Activated T-cell treated with anti-CD3 and anti-CD28 coated beads, Interleukin-2, amount 50 U/mL, for 4 hours (primary cell): ENCODE data around the gene SIGLEC6. TPM values are rescaled to one million over a fixed set of nuclear protein-coding genes. Genes with fewer than 3 reads are reported as not detected.

Experiments used
- ATAC-seq, 2 donors: fragments of 200-7000 bp; cut with Tn5 transposase; one replicate each; pipeline ENCODE4 v1.10.0; 2021
- DNase-seq: peaks from one replicate; pipeline ENCODE4 v3.0.0-alpha.2; 2020
- H3K27me3 Mint-ChIP-seq: one replicate; pipeline ENCODE4 v1.8.0; 2021; ENCODE audit warnings: low read depth, mixed read lengths
- H3K36me3 Mint-ChIP-seq: one replicate; pipeline ENCODE4 v1.8.0; 2022; ENCODE audit warnings: mixed read lengths; ENCODE audit not compliant: insufficient read depth
- H3K4me1 Mint-ChIP-seq: one replicate; pipeline ENCODE4 v1.8.0; 2021; ENCODE audit warnings: low read depth, mixed read lengths
- H3K4me3 Mint-ChIP-seq: one replicate; pipeline ENCODE4 v1.8.0; 2021; ENCODE audit warnings: mild to moderate bottlenecking, moderate library complexity, mixed read lengths
- H3K9me3 Mint-ChIP-seq: one replicate; pipeline ENCODE4 v1.8.0; 2021; ENCODE audit warnings: mixed read lengths
- total RNA-seq, 3 donors: library from RNA; stranded (reverse); gene quantifications; one replicate each; pipeline ENCODE4 v1.2.1, GENCODE V29; 2021

The SIGLEC6 gene
- total RNA-seq, result under 1 TPM in 1 of 3 donors, not detected in 2; 0.32 TPM

DNA sequence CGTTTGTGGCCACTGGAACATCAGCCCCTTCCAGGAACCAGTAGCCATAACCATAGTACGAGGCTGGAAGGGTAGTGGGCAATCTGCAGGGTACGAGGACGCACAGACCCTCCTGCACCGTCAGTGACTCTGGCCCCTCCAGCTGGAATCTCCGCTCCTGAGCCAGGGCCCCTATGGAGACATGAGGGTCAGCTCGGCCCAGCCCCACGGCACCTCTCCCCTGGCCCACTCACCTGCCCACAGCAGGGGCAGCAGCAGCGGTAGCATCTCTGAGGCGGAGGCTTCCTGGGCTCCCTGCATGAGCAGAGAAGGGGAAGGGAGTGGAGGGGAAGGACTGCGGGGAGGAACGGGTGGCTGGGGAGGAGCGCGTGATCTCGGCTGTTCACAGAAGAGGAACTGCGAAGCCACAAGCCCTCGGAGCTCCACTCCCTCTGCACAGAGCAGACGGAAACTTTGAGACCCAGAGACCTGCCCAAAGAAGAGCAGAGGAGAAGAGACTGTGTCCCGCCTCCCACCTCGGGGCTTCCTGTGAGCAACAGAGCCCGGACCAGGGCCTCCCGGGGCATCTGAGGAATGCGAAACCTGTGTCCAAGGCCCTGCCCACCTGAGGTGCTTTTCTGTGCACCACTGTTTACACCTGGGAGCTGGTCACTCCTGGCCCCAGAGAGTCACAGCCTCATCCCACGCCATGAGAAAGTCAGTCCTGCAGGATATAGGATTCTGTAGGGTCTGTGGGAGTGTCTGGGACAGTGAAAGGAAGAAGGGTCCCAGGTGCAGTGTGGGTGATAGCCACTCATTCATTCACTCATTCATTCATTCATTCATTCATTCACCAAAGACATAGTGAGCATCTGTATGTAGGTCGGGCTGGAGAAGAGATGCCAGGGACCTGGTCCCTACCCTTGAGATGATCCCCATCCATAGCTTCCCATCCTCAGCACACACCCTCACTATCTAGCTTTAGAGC, at the start of gene SIGLEC6:
TSS of gene SIGLEC6 (minus strand) at position 322 of the 967 bp plus-strand sequence. CDS start at position 300, 22 bp downstream.
- H3K4me1 Mint-ChIP-seq, result no peaks in the 10 kb centered on the region
- H3K4me3 Mint-ChIP-seq, result no peak within 1 kb of the TSS
- H3K36me3 Mint-ChIP-seq, result no peaks in the 10 kb centered on the region
- no peak for DNase-seq
- ATAC-seq, result peak; percentile 62 to 67
- H3K9me3 Mint-ChIP-seq, result peaks cover 12% of the 10 kb centered on the region
- H3K27me3 Mint-ChIP-seq, result peaks cover 39% of the 10 kb centered on the region

DNA sequence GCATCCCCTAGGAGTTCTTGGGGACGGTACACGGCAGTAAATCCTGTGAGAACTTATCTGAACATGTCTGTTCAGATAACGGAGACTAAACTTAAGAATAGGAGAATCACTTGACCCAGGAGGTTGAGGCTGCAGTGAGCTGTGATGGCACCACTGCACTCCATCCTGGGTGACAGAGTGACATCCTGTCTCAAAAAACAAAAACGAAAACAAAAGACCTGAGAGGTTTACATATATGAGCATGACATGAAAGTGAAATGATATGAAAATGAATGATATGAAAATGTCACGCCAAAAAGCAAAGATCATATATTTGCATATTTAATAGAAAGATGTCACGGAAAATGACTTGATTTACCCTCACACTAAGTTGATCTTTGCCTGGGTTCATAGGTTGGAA, 45.4 kb upstream of the SIGLEC6 start:
- H3K4me1 Mint-ChIP-seq, result peaks cover 14% of the 10 kb centered on the region
- DNase-seq (no peak), ATAC-seq (peak in 1 of 2 donors; percentile 43)
- H3K27me3 Mint-ChIP-seq, result no peaks in the 10 kb centered on the region
- H3K4me3 Mint-ChIP-seq, result no peak overlapping the region
- H3K36me3 Mint-ChIP-seq, result peaks cover 49% of the 10 kb centered on the region
- H3K9me3 Mint-ChIP-seq, result peaks cover 3% of the 10 kb centered on the region

DNA sequence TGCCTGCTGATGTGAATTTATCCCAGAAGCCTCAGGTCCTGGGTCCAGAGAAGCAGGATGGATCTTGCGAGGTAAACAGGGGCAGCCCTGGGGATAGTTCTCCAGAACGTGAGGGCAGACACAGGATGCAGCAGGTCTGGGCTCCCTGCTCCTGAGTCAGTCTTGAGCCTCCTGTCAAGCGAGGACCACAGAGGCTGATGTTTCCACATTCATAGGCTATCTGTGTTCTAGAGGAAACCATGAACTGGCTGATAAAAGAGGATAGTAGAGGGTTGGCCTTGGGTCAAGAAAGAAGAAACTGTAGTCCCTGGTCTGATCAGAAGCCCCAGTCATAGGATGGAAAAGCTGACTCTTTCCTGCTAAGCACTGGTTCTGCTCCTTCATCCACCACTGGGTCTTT, 41.9 kb upstream of the SIGLEC6 start:
- no peak for ATAC-seq
- H3K36me3 Mint-ChIP-seq, result peaks cover 32% of the 10 kb centered on the region
- peaks cover 1% of the 10 kb centered on the region for H3K27me3 Mint-ChIP-seq

DNA sequence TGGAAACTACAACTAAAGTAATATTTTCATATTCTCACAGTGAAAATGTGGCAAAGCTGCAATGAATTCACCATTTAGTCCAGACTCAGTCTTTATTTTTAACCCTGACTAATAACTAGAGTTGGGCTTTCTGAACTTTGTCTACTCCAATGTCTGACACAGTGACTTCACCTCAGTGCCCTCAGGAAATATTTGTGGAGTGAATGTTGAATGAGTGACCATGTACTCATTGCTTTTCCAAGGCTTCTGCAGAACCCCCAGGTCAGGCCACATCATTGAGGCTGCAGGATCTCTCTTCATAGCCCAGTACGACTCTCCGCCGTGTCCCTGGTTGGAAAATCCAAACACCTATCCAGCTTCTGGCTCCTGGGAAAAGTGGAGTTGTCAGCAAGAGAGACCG, 41.4 kb upstream of the SIGLEC6 start:
- peaks cover 5% of the 10 kb centered on the region for H3K27me3 Mint-ChIP-seq
- no peak for ATAC-seq
- H3K36me3 Mint-ChIP-seq, result peaks cover 32% of the 10 kb centered on the region
- H3K4me1 Mint-ChIP-seq, result peaks cover 26% of the 10 kb centered on the region
- H3K4me3 Mint-ChIP-seq, result no peak overlapping the region
- H3K9me3 Mint-ChIP-seq, result peaks cover 3% of the 10 kb centered on the region
- no peak for DNase-seq

More for the DNA sequence above, 41.9 kb upstream of the SIGLEC6 start:
- peaks cover 26% of the 10 kb centered on the region for H3K4me1 Mint-ChIP-seq
- H3K9me3 Mint-ChIP-seq, result peaks cover 2% of the 10 kb centered on the region
- H3K4me3 Mint-ChIP-seq, result no peak overlapping the region
- no peak for DNase-seq

DNA sequence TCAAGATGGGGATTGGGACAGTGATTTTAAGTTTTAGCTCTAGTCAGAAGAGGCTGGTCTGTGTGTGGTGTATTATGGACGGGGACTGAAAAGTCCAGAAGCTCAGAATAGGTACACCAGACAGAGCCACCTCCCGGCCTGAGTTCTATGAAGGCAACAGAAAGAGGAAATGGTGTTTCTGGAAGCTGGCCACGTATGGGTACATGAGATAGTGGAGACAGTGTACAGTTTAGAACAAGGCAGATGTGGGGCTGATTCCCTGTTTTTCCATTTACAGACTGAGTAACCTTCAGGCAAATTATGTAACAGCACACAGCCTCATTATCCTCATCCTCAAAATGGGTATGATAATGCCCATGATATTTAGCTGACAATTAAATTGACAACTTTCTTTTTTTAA, 40.9 kb upstream of the SIGLEC6 start:
- peaks cover 3% of the 10 kb centered on the region for H3K9me3 Mint-ChIP-seq
- peaks cover 26% of the 10 kb centered on the region for H3K4me1 Mint-ChIP-seq
- peaks cover 7% of the 10 kb centered on the region for H3K27me3 Mint-ChIP-seq
- H3K4me3 Mint-ChIP-seq, result peak overlapping the region; percentile 98
- ATAC-seq (no peak), DNase-seq (no peak)
- peaks cover 32% of the 10 kb centered on the region for H3K36me3 Mint-ChIP-seq

DNA sequence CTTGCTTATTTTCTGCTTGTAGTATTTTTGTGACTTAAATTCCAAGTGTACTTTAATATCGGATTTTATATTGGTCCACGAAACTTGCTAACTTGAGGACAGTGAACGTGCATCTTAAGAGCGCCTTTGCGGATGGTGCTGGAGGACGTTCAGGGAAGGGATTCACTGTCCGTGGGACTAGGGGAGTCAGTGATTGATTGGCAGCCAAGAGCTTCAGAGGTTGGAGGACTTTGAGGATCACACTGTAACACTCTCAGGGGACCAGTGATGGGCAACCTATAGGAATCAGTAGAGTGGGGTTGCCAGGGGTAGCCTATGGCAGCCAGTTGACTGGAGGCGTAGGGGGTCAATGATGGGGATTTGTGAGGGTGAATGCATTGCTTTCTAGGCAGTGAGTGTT, 40.1 kb upstream of the SIGLEC6 start:
- H3K9me3 Mint-ChIP-seq, result peaks cover 3% of the 10 kb centered on the region
- H3K4me3 Mint-ChIP-seq, result peak overlapping the region; percentile 98
- ATAC-seq (peak in 1 of 2 donors; percentile 27), DNase-seq (no peak)
- peaks cover 24% of the 10 kb centered on the region for H3K36me3 Mint-ChIP-seq
- H3K27me3 Mint-ChIP-seq, result peaks cover 9% of the 10 kb centered on the region
- peaks cover 21% of the 10 kb centered on the region for H3K4me1 Mint-ChIP-seq

DNA sequence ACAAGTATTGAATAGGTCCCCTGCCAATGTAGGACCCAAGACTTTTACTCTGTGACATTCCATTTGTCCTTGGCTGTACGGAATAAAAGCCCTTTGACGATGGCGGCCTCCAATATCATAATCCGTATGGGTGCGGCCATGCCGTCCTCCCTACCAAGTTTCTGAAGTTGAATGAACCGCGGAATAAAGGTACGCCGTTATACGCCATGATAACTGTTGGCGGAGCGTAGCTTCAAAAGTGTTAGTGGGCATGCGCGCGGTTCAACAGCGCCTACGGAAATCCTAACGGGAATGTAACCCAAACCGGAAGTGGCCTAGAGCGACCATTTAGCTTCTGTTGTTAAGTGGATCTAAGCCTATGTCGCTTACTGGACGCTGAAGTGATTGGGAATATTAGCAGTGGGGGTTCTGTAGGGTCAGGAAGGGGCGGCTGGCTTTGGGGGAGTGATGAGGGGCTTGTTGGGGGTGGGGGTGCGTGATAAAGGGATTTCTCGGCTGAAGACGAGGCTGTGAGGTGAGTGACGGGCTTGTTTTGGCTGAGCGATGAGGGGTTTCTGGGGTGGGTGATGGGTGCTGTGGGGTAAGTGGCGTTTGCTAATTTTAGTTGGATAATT, 39.6 kb upstream of the SIGLEC6 start, which contains the start of gene ZNF175:
TSS of gene ZNF175 (plus strand) at position 322 of the 614 bp plus-strand sequence. CDS start 2,047 bp downstream, outside the sequence.
- peaks cover 3% of the 10 kb centered on the region for H3K9me3 Mint-ChIP-seq
- H3K27me3 Mint-ChIP-seq, result peaks cover 13% of the 10 kb centered on the region
- peak; percentile 98 for ATAC-seq
- H3K36me3 Mint-ChIP-seq, result peaks cover 23% of the 10 kb centered on the region
- H3K4me1 Mint-ChIP-seq, result peaks cover 19% of the 10 kb centered on the region
- peak within 1 kb of the TSS; percentile 98 for H3K4me3 Mint-ChIP-seq
- DNase-seq, result peak; percentile 84

DNA sequence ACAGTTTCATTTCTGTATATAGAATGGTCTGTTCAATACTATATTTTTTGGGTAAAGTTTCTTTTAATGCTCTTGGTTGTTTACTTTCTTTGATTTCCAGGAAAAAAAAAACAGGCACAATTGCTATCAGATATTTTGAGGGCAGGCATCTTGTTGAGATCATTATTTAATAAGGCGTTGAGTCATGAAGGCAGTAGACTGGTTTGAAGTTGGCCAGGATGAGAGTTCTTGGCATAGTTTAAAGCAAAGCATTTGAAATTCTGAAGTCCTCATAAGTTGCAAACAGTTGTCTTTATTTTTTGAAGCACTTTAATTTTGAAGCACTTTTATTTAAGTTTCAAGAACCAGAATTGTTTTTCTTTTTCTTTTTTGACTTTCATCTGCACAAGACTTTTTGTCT, 37.0 kb upstream of the SIGLEC6 start:
- no peak overlapping the region for H3K4me3 Mint-ChIP-seq

DNA sequence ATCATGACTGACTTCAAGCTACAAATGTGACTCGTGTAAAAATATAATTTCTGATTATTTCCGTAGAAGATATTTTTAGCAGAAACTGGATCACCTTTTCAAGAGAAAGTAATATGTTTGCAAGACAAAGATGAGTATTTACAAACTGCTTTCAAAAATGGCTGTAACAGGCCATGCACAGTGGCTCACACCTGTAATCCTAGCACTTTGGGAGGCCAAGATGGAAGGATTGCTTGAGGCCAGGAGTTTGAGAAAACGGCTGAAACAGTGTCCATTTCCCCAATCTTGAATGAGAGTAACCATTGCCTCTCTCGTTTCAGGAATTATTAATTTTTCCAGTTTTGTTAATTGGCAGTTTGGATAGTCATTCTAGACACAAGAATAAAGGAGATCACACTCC, 36.1 kb upstream of the SIGLEC6 start:
- ATAC-seq (no peak), DNase-seq (no peak)
- Mint-ChIP-seq H3K4me3 (no peak overlapping the region), H3K4me1 (peaks cover 19% of the 10 kb centered on the region), H3K27me3 (peaks cover 33% of the 10 kb centered on the region), H3K9me3 (peaks cover 3% of the 10 kb centered on the region), H3K36me3 (peaks cover 2% of the 10 kb centered on the region)

More for the DNA sequence above, 37.0 kb upstream of the SIGLEC6 start:
- Mint-ChIP-seq H3K27me3 (peaks cover 28% of the 10 kb centered on the region), H3K9me3 (peaks cover 3% of the 10 kb centered on the region), H3K4me1 (peaks cover 19% of the 10 kb centered on the region), H3K36me3 (peaks cover 7% of the 10 kb centered on the region)
- DNase-seq (no peak), ATAC-seq (no peak)

DNA sequence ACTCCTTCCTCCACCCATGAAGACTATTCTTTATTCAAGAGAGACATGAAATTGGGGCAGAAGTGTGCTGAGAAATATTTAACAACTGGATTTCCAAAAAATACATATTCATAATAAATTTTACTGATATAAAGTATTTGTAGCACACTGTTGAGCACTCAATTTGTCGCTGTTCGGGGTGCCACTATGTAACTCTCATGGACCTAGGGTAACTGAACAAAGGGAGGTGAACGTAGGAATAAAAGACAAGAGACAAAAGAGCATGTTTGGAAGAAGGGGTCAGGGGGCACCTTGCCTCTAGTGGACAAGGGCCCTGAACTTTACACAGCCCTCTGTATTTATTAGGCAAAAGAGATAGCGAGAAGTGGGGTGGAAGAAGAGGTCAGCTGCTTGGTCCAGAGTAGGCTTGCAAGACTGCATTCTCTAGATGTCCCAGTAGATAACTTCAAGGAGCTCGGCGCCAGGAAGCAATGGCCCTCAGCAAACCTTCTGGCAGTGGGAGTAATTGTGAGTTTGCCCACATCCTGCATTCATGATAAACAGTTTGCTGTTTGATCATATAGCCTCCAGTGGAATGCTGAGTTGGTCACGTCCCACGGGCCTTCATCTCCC, 35.1 kb upstream of the SIGLEC6 start:
- Mint-ChIP-seq H3K4me3 (no peak overlapping the region), H3K4me1 (peaks cover 9% of the 10 kb centered on the region), H3K27me3 (peaks cover 39% of the 10 kb centered on the region), H3K36me3 (no peaks in the 10 kb centered on the region), H3K9me3 (peaks cover 3% of the 10 kb centered on the region)
- no peak for DNase-seq
- ATAC-seq, result no peak

DNA sequence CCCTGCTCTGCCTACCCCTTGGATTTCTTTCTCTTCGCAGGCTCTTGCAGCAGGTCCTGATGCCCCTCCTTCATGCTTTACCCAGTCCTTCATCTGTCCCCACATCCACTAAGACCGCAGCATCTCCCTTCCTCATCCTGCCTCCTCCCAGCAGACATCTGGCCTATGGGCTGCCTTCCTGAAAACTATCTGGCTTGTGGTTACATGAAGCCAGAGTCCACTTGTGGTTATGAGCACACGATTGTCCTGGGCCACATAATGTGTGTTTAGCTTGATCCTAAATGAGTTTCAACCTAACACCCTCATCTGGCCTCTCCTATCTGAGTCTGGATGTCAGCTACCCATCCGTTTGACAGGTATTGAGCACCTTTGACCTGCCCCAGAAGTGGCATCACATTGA, 34.1 kb upstream of the SIGLEC6 start:
- DNase-seq (no peak), ATAC-seq (no peak)
- H3K36me3 Mint-ChIP-seq, result no peaks in the 10 kb centered on the region
- peaks cover 3% of the 10 kb centered on the region for H3K9me3 Mint-ChIP-seq
- H3K27me3 Mint-ChIP-seq, result peaks cover 48% of the 10 kb centered on the region
- no peak overlapping the region for H3K4me3 Mint-ChIP-seq
- H3K4me1 Mint-ChIP-seq, result peaks cover 2% of the 10 kb centered on the region

DNA sequence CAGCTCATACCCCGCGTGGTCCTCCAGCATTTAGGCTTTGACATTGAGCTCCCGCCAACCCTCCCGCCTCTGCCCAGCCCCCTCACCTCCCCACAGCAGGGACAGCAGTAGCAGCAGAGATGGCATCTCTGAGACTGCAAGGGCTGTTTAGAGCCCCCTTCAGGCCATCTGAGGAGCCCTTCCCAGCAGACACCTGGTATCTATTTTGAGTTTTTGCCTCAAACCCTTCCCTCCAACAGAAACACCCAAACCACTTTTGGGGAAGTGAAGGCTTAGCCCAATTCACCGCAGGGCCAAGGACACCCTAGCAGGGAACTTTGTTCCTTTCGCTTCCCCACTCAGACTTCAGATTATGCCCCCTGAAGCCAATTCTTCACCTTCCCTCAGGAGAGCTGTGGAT, 33.3 kb upstream of the SIGLEC6 start:
- no peak for DNase-seq
- no peaks in the 10 kb centered on the region for H3K4me1 Mint-ChIP-seq
- H3K4me3 Mint-ChIP-seq, result no peak overlapping the region
- no peaks in the 10 kb centered on the region for H3K36me3 Mint-ChIP-seq
- H3K27me3 Mint-ChIP-seq, result peaks cover 54% of the 10 kb centered on the region
- ATAC-seq, result no peak
- H3K9me3 Mint-ChIP-seq, result peaks cover 3% of the 10 kb centered on the region

DNA sequence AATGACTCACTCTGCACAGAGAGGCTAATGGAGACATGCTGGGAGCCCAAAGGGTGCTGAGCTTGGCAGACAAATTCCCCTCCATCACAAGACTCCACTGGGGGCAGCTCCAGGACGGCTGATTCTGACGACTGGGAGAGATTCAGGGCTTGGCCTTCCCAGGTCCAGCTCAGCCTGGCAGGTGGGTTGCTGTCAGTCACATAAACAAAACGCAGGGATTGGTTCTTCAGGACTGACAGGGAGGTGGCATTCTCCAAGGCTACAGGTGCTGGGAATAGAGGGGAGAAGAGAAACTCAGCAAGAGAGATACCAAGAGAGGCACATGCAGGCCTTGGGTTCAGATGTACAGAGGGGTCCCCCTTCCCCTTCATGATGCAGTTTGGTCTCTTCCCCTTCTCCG, 28.9 kb upstream of the SIGLEC6 start:
- Mint-ChIP-seq H3K4me3 (no peak overlapping the region), H3K27me3 (peaks cover 51% of the 10 kb centered on the region), H3K36me3 (no peaks in the 10 kb centered on the region), H3K9me3 (no peaks in the 10 kb centered on the region), H3K4me1 (no peaks in the 10 kb centered on the region)
- ATAC-seq (no peak), DNase-seq (no peak)

DNA sequence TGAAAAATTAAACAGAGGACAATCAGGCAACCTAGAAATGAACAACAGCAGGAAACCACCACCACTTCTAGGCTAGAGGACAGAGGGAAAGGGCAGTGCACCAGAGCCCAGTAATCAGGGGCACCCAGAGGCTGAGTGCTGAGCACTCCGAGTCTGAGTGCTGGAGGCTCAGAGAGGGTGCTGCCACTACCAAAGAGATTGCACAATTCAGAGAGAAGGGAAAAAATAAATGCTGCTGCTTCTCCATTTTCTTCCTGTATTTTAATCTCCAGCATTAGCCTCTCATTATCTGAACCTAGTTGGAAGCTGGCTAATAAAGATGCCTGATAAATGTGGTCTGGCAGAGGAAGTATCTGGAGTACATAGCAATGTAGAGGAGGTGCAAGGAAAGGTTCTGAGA, 27.8 kb upstream of the SIGLEC6 start:
- no peak overlapping the region for H3K4me3 Mint-ChIP-seq

More for the DNA sequence above, 27.8 kb upstream of the SIGLEC6 start:
- DNase-seq (no peak), ATAC-seq (no peak)
- Mint-ChIP-seq H3K4me1 (no peaks in the 10 kb centered on the region), H3K36me3 (no peaks in the 10 kb centered on the region), H3K9me3 (no peaks in the 10 kb centered on the region), H3K27me3 (peaks cover 50% of the 10 kb centered on the region)
